ENCODE measurements around the gene POU6F2.

The POU6F2 gene

DNA sequence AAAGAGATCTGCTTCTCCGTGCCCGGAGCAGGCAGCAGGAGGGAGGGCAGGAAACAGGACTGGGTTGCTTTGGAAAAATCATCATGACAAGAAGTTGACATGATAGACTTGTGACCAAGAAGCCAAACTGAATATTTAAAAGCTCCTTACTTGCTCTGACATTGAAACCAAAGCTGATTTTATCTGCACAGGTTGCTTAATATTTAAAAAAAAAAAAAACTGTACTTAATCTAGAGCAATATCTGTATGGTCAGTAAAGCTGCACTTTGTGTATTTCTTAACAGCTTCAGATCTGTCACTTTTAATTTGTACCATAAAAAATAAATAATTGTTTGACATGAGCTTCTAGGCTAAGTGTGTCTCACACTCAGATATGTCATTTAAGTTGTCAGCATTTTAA lies 490.6 kb downstream of the POU6F2 start:
- no peak overlapping the region for H3K27ac ChIP-seq
- TF ChIP-seq, protein P1, sequence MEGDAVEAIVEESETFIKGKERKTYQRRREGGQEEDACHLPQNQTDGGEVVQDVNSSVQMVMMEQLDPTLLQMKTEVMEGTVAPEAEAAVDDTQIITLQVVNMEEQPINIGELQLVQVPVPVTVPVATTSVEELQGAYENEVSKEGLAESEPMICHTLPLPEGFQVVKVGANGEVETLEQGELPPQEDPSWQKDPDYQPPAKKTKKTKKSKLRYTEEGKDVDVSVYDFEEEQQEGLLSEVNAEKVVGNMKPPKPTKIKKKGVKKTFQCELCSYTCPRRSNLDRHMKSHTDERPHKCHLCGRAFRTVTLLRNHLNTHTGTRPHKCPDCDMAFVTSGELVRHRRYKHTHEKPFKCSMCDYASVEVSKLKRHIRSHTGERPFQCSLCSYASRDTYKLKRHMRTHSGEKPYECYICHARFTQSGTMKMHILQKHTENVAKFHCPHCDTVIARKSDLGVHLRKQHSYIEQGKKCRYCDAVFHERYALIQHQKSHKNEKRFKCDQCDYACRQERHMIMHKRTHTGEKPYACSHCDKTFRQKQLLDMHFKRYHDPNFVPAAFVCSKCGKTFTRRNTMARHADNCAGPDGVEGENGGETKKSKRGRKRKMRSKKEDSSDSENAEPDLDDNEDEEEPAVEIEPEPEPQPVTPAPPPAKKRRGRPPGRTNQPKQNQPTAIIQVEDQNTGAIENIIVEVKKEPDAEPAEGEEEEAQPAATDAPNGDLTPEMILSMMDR (IDR thresholded peaks at IDR 0.05): no peak
- no peak for TF ChIP-seq ZFX (IDR thresholded peaks at IDR 0.05; ENCODE audit: borderline replicate concordance)

DNA sequence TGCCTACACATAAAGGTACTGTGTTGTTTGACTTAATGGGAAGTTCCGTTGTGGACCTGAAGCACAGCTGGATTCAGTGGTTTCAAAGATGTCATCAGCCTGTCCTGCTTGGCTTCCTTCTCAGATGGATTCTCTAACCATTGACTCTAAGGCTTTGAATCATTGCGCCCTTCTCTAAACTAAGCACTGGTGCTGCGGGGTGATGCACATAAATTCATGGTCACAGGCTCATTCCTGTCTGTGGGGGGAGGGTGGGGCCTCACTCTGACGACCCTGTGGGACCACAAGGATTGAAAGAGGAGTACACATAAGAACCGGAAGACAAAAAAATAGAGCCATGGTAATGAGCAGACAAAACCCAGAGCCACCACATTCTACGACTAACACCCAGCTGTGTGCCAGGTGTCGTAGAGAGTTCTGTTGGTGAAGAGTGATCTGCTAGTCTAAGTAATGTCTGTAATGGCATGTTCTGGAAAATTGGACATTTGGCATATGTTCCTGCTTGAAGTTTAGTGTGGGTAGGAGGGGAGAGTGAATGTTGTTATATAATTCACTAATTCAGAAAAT lies 491.2 kb downstream of the POU6F2 start:
- TF ChIP-seq ZFX (IDR thresholded peaks at IDR 0.05; ENCODE audit: borderline replicate concordance): no peak
- TF ChIP-seq, protein P1 (IDR thresholded peaks at IDR 0.05): no peak
- H3K27ac ChIP-seq: no peak overlapping the region

DNA sequence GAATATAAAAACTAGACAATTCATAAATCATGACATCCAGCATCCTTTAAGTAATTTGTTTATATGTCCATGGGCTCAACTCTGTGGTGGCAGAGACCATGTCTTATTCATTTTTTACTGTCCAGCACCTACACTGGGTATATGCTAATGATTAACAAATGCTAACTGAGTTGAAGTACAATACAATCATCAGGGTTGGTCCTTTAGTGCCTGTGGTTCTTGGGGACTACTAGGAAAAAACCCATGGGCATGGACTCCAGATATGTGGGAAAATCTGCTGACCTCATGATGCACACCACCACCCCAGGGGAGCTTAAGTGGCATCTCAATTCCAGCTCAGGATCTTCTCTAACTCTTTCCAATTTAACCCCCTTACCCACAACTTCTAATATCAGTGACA lies 503.2 kb downstream of the POU6F2 start:
- no peak overlapping the region for H3K27ac ChIP-seq
- TF ChIP-seq, protein P1 (IDR thresholded peaks at IDR 0.05): no peak
- no peak for TF ChIP-seq ZFX (IDR thresholded peaks at IDR 0.05; ENCODE audit: borderline replicate concordance)

DNA sequence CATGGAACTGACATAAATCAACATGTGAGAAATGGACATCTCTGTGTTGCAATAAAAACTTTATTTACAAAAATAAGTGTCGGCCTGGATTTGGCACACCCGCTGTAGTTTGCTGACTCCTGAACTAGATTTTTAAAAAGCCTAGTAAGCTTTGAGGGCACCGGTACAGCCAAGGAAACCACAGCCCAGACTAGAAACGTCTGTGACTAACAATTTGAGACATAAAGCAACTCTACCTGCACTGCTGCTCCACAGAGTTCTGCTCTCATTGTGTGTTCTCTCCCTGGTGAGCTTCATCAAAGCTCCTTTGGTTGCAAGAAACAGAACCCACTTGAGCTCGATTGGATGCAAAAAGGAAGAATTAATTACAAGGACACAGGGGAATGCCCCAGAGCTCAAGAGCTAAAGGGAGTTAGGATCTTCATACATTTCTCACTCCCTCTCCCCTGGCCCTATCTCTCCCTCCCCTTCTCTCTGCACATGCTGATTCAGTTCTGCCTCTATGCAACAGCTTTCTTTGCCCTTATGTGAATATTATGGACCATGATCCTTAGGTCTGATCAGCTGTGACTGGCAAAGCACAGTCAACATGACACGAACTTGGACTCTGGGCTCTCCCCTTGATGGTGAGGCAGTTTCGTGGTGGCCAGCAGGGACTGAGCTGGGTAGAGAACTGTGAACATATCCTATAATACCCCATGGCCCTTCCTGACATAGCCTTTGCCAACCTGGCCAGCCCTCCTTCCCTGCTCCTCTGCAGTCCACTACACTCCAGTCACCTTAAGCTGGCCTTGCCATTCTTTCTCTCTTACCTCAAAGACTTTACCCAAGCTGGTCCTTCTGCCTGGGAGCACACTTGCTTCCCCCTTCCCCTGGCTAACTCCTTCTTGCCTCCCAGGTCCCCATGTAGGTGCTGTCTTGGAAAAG lies 511.0 kb downstream of the POU6F2 start:
- no peak overlapping the region for H3K27ac ChIP-seq
- TF ChIP-seq ZFX (IDR thresholded peaks at IDR 0.05; ENCODE audit: borderline replicate concordance): no peak
- TF ChIP-seq, protein P1 (IDR thresholded peaks at IDR 0.05): no peak

DNA sequence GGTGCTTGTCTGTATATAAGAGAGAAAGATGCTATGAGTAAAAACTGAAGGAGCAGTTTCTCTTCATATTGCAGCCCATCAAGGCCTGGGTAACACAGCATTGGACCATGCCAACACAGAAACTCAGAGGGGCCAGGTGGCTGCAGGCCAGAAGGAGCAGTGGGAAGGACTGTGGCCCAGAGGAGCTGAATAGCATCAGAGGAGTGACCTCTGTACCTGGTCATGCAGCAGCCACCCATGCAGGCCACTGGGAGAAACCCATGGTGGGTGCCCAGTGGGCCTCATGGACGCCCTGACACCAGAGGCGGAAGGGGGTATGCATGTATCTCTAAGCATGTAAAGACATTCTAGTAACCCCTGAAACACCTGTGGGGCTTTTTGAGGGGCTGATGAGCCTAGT lies 512.6 kb downstream of the POU6F2 start:
- TF ChIP-seq ZFX (IDR thresholded peaks at IDR 0.05; ENCODE audit: borderline replicate concordance): no peak
- TF ChIP-seq, protein P1 (IDR thresholded peaks at IDR 0.05): no peak
- H3K27ac ChIP-seq: no peak overlapping the region

DNA sequence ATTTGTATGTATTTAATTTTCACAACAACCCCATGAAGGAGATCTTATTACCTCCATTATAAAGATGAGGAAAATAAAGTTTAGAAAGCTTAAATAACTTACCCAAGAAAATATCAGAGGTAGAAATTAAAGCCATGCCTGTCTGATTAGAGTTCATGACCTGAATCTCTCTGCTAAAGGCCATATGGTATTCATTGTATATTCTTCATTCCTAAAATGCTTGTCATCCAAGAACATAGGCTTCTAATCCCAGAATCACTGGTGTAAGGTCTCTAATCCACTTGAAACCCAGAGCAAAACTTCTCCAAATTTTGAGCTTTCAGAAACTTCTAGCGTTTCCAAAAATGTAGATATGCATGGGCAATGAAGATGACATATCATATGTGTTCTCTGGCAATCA lies 516.2 kb downstream of the POU6F2 start:
- H3K27ac ChIP-seq: no peak overlapping the region
- TF ChIP-seq, protein P1 (IDR thresholded peaks at IDR 0.05): no peak
- no peak for TF ChIP-seq ZFX (IDR thresholded peaks at IDR 0.05; ENCODE audit: borderline replicate concordance)

DNA sequence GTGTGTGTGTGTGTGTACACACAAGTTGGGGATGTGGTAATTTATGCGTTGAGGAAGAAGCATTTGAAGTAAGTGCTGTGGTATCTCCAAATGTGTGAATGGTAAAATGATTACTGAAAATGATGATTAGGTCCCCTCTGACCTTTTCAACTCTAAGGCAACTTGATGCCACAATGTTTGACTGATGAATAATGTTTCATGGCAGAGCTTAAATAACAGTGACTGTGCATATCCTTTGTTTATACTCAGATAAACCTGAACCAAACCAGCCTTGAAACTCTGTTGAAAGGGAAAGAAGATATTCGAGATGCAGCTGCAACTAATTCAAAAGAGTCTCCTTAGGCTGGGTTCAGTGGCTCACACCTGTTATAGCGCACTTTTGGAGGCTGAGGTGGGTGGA lies 523.6 kb downstream of the POU6F2 start:
- TF ChIP-seq, protein P1 (IDR thresholded peaks at IDR 0.05): no peak
- no peak for TF ChIP-seq ZFX (IDR thresholded peaks at IDR 0.05; ENCODE audit: borderline replicate concordance)

More for the DNA sequence above, 523.6 kb downstream of the POU6F2 start:
- H3K27ac ChIP-seq: no peak overlapping the region

Data from 22Rv1 (cell line).